HL-60 (cell line): ENCODE measurements around the gene ESR1.
"Not testable (repeated sequence)": the region's sequence is repeated elsewhere in the genome, so short reads cannot be mapped to it uniquely, and the experiment has no call there.

Source experiments
- DNase-seq, 2 experiments: peaks; one replicate each; pipeline ENCODE4 v3.0.0-alpha.2; 2010 to 2020; ENCODE audit warnings: low read depth in 1 of 2, low spot score in 1 of 2
- H3K27ac ChIP-seq: fragments of 250-450 bp; sonication (Bioruptor Pico); replicated peaks from 2 replicates; pipeline ENCODE4 v1.5.1; 2020; ENCODE audit warnings: mild to moderate bottlenecking, moderate library complexity
- H3K27me3 ChIP-seq: fragments of 250-450 bp; sonication (Bioruptor Pico); 2 replicates; pipeline ENCODE4 v1.5.1; 2021; ENCODE audit warnings: mild to moderate bottlenecking, moderate library complexity; ENCODE audit not compliant: insufficient read depth, poor library complexity, severe bottlenecking
- H3K4me3 ChIP-seq: replicated peaks from 2 replicates; pipeline ENCODE4 v1.5.1; 2011; ENCODE audit warnings: mild to moderate bottlenecking, control low read depth, low read length; ENCODE audit not compliant: insufficient read depth
- GABPA ChIP-seq: IDR thresholded peaks from 2 replicates; pipeline ENCODE4 v1.6.1; 2012; ENCODE audit warnings: low read depth
- POLR2AphosphoS5 ChIP-seq: IDR thresholded peaks from 2 replicates; pipeline ENCODE4 v1.6.1; 2012; ENCODE audit warnings: low read depth
- SPI1 ChIP-seq: IDR thresholded peaks from 2 replicates; pipeline ENCODE4 v1.6.1; 2012; ENCODE audit warnings: low read depth, mild to moderate bottlenecking, borderline replicate concordance
- TF ChIP-seq, protein P1 (sequence below): IDR thresholded peaks from one replicate; pipeline ENCODE4 v1.5.1; 2011; ENCODE audit warnings: low read length, control low read depth, inconsistent platforms; ENCODE audit not compliant: insufficient read depth
- TF ChIP-seq, protein P2 (sequence below): IDR thresholded peaks from 2 replicates; pipeline ENCODE4 v1.6.1; 2012; ENCODE audit warnings: low read depth; ENCODE audit not compliant: insufficient replicate concordance

Gene ESR1

DNA sequence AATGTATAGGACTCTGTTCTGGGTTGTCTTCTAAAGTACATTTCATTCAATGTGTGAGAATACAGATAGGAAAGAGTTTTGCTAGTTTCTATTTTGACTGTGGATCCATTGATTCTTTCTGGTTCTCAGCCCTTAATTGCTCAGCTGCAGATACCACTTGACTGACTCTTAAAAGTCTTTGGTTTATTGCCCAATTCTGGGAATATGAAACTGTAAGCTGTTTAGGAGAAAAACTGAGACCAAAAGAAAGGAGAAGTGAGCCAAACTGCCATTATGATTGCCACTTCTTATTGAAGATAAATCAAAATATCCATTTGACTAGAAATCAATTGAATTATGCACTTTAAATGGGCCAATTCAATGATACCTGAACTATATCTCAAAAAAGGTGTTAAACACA is 211.4 kb downstream of the ESR1 start:
- Histone ChIP-seq H3K4me3 (no peak overlapping the region), H3K27ac (no peak overlapping the region), H3K27me3 (no peaks in the 10 kb centered on the region)
- TF ChIP-seq, protein P1, sequence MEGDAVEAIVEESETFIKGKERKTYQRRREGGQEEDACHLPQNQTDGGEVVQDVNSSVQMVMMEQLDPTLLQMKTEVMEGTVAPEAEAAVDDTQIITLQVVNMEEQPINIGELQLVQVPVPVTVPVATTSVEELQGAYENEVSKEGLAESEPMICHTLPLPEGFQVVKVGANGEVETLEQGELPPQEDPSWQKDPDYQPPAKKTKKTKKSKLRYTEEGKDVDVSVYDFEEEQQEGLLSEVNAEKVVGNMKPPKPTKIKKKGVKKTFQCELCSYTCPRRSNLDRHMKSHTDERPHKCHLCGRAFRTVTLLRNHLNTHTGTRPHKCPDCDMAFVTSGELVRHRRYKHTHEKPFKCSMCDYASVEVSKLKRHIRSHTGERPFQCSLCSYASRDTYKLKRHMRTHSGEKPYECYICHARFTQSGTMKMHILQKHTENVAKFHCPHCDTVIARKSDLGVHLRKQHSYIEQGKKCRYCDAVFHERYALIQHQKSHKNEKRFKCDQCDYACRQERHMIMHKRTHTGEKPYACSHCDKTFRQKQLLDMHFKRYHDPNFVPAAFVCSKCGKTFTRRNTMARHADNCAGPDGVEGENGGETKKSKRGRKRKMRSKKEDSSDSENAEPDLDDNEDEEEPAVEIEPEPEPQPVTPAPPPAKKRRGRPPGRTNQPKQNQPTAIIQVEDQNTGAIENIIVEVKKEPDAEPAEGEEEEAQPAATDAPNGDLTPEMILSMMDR = no peak
- TF ChIP-seq POLR2AphosphoS5 (no peak), GABPA (no peak), SPI1 (no peak)
- TF ChIP-seq, protein P2, sequence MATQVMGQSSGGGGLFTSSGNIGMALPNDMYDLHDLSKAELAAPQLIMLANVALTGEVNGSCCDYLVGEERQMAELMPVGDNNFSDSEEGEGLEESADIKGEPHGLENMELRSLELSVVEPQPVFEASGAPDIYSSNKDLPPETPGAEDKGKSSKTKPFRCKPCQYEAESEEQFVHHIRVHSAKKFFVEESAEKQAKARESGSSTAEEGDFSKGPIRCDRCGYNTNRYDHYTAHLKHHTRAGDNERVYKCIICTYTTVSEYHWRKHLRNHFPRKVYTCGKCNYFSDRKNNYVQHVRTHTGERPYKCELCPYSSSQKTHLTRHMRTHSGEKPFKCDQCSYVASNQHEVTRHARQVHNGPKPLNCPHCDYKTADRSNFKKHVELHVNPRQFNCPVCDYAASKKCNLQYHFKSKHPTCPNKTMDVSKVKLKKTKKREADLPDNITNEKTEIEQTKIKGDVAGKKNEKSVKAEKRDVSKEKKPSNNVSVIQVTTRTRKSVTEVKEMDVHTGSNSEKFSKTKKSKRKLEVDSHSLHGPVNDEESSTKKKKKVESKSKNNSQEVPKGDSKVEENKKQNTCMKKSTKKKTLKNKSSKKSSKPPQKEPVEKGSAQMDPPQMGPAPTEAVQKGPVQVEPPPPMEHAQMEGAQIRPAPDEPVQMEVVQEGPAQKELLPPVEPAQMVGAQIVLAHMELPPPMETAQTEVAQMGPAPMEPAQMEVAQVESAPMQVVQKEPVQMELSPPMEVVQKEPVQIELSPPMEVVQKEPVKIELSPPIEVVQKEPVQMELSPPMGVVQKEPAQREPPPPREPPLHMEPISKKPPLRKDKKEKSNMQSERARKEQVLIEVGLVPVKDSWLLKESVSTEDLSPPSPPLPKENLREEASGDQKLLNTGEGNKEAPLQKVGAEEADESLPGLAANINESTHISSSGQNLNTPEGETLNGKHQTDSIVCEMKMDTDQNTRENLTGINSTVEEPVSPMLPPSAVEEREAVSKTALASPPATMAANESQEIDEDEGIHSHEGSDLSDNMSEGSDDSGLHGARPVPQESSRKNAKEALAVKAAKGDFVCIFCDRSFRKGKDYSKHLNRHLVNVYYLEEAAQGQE = no peak
- DNase-seq = no peak

DNA sequence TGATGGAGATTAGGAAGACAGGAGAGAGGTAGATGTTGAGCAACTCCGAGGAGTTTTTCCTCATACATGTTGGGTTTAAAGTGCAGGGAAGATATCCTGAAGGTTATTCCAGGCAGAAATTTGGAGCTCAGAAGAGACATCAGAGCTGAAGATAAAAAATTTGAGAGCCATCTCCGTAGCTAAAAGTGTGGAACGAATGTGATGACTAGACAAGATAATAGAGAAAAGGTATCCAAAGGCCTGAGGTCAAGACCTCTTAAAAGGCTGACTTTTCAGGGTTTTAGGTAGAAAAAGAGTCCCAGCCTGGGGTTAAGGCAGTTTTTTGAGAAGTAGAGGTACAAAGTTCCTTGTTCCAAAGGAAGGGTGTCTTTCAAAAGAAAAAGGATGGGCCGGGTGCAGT is 214.8 kb downstream of the ESR1 start:
- DNase-seq = no peak
- TF ChIP-seq, protein P2 = no peak
- no peak for TF ChIP-seq POLR2AphosphoS5
- TF ChIP-seq, protein P1 = no peak
- no peak for TF ChIP-seq SPI1
- no peak for TF ChIP-seq GABPA
- no peak overlapping the region for H3K27ac ChIP-seq

DNA sequence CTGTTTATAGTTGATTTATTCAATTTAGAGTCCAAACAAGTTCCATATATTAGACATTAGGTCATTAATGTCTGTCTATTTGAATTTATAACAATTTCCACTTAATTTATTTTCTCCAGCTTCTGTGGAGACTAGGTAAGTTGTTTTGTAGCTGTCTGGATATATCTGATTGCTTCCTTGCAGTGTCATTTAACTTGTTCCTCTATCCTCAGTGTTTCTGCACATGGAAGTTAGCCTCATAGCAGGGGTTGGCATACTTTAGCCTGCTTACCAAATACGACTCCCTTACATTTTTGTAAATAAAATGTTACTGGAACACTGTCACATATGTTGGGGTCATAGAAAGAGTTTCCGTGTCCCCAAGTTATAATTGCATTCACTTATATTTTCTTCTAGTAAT is 216.1 kb downstream of the ESR1 start:
- TF ChIP-seq, protein P2 = no peak
- H3K27me3 ChIP-seq = no peaks in the 10 kb centered on the region

More for the DNA sequence above, 214.8 kb downstream of the ESR1 start:
- Histone ChIP-seq H3K4me3 (no peak overlapping the region), H3K27me3 (no peaks in the 10 kb centered on the region)

DNA sequence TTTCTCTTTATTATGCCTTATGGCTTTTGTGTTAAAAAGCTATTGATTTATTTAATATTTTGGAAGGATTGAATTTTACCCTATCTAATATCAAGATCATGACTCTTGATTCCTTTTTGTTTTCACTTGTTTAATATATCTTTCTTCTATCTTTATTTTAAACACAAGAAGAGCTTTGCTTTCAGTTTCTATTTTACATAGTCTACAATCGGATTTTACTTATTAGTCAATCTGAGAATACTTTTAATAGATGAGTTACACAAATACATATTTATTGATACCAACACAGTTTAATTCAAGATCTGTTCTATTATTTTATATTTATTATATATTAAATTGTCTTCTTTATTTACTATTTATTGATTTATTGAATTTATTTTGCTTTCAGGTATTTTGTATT is 218.8 kb downstream of the ESR1 start:
- Histone ChIP-seq H3K27ac (no peak overlapping the region), H3K27me3 (no peaks in the 10 kb centered on the region), H3K4me3 (no peak overlapping the region)
- no peak for DNase-seq
- TF ChIP-seq SPI1 (no peak), GABPA (no peak), POLR2AphosphoS5 (no peak)
- TF ChIP-seq, protein P1 = no peak
- TF ChIP-seq, protein P2 = no peak

More for the DNA sequence above, 216.1 kb downstream of the ESR1 start:
- Histone ChIP-seq H3K27ac (no peak overlapping the region), H3K4me3 (no peak overlapping the region)
- DNase-seq = no peak

DNA sequence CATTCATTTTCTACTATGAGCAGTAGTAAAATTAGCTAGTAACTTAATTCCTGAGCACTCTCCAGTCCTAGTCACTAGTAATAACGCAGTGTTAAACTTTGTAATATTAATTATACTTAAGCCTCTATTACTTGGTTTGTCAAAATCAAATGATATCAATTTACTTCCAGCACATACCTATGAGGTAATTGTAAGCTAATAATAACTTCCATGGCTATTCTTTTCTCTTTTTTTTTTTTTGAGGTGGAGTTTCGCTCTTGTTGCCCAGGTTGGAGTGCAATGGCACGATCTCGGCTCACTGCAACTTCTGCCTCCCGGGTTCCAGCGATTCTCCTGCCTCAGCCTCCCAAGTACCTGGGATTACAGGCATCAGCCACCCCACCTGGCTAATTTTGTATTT is 219.3 kb downstream of the ESR1 start:
- not testable (repeated sequence) for H3K27ac ChIP-seq, H3K4me3 ChIP-seq, DNase-seq, H3K27me3 ChIP-seq
